ENCODE results near the gene TSSK3. TPM values are rescaled to one million over a fixed set of nuclear protein-coding genes. Genes with fewer than 3 reads are reported as not detected.
A peak's percentile ranks its signal among the peaks of the same experiment; 100 is the strongest.

The TSSK3 gene
- total and polyA plus RNA-seq, 2 of the 8 experiments (the other 6 are each of a cell fraction or from before 2014, with no cell fraction given), result 1.2 TPM

DNA sequence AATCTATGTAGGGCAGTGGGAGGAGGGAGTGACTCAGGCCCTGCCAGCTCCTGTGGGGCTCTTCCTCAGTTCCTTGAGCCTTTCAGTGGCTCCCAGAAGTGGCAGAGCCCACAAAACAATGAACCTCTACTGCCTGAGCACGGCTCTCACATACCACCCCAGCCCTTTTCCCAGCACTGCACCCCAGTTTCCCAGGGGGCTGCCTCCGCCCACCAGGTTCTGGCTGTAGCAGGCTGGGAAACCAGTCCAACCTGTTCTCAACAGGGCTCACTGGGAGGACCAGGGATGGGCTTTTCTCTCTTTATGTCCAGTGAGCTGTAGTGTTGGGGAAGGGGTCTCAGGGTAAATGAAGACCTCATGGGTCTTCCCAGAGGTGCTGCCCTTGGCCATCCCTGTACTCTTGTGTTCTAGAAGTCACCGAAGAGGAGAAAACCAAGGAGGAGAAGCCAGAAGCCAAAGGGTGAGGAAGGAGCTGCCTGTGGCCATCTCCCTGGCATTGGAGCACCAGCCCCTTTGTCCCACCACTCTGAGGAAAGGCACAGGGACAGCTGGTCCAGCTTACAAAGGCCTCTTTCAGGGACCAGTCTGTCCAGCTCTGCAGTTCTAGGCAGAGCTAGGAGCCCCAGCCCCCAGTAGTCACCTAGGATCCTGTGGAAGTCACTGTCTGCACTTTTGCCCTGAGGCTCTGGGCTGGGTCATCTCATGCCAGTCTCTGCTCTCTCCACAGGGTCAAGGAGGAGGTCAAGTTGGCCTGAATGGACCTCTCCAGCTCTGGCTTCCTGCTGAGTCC is 29.9 kb upstream of the TSSK3 start:
- CTCF ChIA-PET (ENCODE audit: partially characterized antibody), result interaction anchor here (0.8 to 3.6 kb wide), 12 partner anchors 8 to 131 kb away, joined by 3 to 14 read pairs (median 4); partner anchors contain the start of genes FAM229A and TSSK3
- Histone ChIP-seq H3K9ac (replicated peaks in 1 of 4; ENCODE audit: extremely low read depth in 1 of 4, low read depth in 3 of 4, low read length in 3 of 4) (peak overlapping the region in 2 of 4 experiments; percentile 29 to 43; a peak in 3 of 7 replicates), H2BK15ac (ENCODE audit: low read length) (no peak overlapping the region), H3K4me1 (replicated peaks in 1 of 4; ENCODE audit: control insufficient read depth in 3 of 4, insufficient read depth in 4 of 4, low read length in 3 of 4) (peaks cover 5 to 32% (median 23%) of the 10 kb centered on the region in 4 experiments), H2AFZ (ENCODE audit: low read length) (no peak overlapping the region), H2AK5ac (ENCODE audit: low read depth, low read length) (no peak overlapping the region), H3K23ac (ENCODE audit: insufficient read length) (no peak overlapping the region), H3K56ac (replicated peaks; ENCODE audit: insufficient read length, low read depth, low read length) (no peak overlapping the region), H3K79me1 (ENCODE audit: low read depth, low read length) (peaks cover 2% of the 10 kb centered on the region; the same call in 1 of the 2 replicates), H3K23me2 (ENCODE audit: low read depth, low read length) (peaks cover 10% of the 10 kb centered on the region; the same call in 1 of the 2 replicates), H3K36me3 (ENCODE audit: control insufficient read depth in 2 of 4, insufficient read depth in 4 of 4, low read length in 3 of 4) (peaks cover 19 to 71% (median 28%) of the 10 kb centered on the region in 4 experiments; a peak in 7 of 8 replicates), H3K4me3 (ENCODE audit: extremely low read depth in 1 of 4, insufficient read depth in 2 of 4, low read depth in 3 of 4, low read length in 4 of 4) (peak overlapping the region in 2 of 4 experiments; percentile 19 to 33; a peak in 3 of 8 replicates), H4K5ac (ENCODE audit: insufficient read length, low read depth, low read length) (no peak overlapping the region), H3K9me3 (ENCODE audit: insufficient read depth in 2 of 2, low read depth in 1 of 2, low read length in 1 of 2) (no peaks in the 10 kb centered on the region), H2BK5ac (ENCODE audit: low read depth, low read length) (no peak overlapping the region), H4K20me1 (replicated peaks in 1 of 2; ENCODE audit: control insufficient read depth in 1 of 2, insufficient read depth in 2 of 2, low read length in 2 of 2) (peaks cover 9 to 18% of the 10 kb centered on the region in 2 experiments), H2BK12ac (ENCODE audit: low read depth, low read length) (no peak overlapping the region), H3K4ac (replicated peaks; ENCODE audit: insufficient read length, low read depth, low read length) (no peak overlapping the region), H3K18ac (ENCODE audit: extremely low read depth, low read length) (0 out of 2 replicates have a peak overlapping the region, but pooled peaks have one; percentile 20), H3K14ac (ENCODE audit: insufficient read length) (no peak overlapping the region), H3K79me2 (ENCODE audit: control insufficient read depth in 1 of 2, insufficient read depth in 2 of 2, low read length in 2 of 2) (peaks cover 4 to 21% of the 10 kb centered on the region in 2 experiments; a peak in 3 of 4 replicates), H2BK120ac (replicated peaks; ENCODE audit: low read depth, low read length) (no peak overlapping the region), H3K4me2 (ENCODE audit: insufficient read depth in 1 of 2, low read depth in 2 of 2, low read length in 2 of 2) (peak overlapping the region; percentile 29 to 31; a peak in 2 of 4 replicates), H2BK20ac (ENCODE audit: low read length) (no peak overlapping the region), H3K27ac (ENCODE audit: low read depth, low read length) (peak overlapping the region; percentile 54), H3K27me3 (replicated peaks in 1 of 4; ENCODE audit: control insufficient read depth in 3 of 4, extremely low read depth in 1 of 4, insufficient read depth in 3 of 4, low read length in 3 of 4) (peaks cover 0 to 7% (median 2%) of the 10 kb centered on the region in 4 experiments; a peak in 4 of 7 replicates), H4K91ac (replicated peaks; ENCODE audit: insufficient read length, low read length) (no peak overlapping the region), H4K8ac (ENCODE audit: extremely low read depth, insufficient read depth, low read length) (peak overlapping the region; percentile 36; the same call in 1 of the 2 replicates)
- DNase-seq (ENCODE audit: low read depth in 1 of 2, low spot score in 2 of 2), result peak in 1 of 2 experiments; percentile 71
- FAIRE-seq, result no peak
- WGBS, 2 experiments (ENCODE audit: extremely low coverage in 1 of 2, insufficient coverage in 1 of 2, insufficient read length in 1 of 2, insufficient replicate concordance in 2 of 2, low coverage in 1 of 2, low lambda C conversion rate in 2 of 2, missing lambda C conversion rate in 1 of 2), result 72% methylated on average over 3 of the region's 3 CpGs; no CpG with 5 or more reads in 1 of the 2 experiments
- POLR2A ChIA-PET (ENCODE audit: partially characterized antibody), result interaction anchor here (0.7 to 13.4 kb wide), 46 partner anchors 11 to 329 kb away, joined by 3 to 321 read pairs (median 5); partner anchors contain the start of genes BSDC1, CCDC28B, FAM167B and FAM229A

Measured in H1 (cell line).